H9 (cell line): ENCODE results near the gene PRKAG2. TPM values are rescaled to one million over a fixed set of nuclear protein-coding genes. Genes with fewer than 3 reads are reported as not detected.

Source experiments
- DNase-seq: peaks from one replicate; pipeline ENCODE4 v3.0.0-alpha.2; 2017
- H2AFZ ChIP-seq: one replicate; pipeline ENCODE4 v1.6.1; 2013; ENCODE audit warnings: mild to moderate bottlenecking, low read length, control low read depth, moderate library complexity
- H2AK5ac ChIP-seq: 2 replicates; pipeline ENCODE4 v1.6.1; 2013; ENCODE audit warnings: low read length, control low read depth, mixed read lengths; ENCODE audit not compliant: insufficient read length
- H2BK120ac ChIP-seq: one replicate; pipeline ENCODE4 v1.6.1; 2013; ENCODE audit warnings: low read depth, mild to moderate bottlenecking, low read length, control low read depth, inconsistent platforms; ENCODE audit not compliant: poor library complexity, severe bottlenecking
- H2BK12ac ChIP-seq: 2 replicates; pipeline ENCODE4 v1.6.1; 2013; ENCODE audit warnings: low read length, control low read depth, mixed read lengths, low read depth; ENCODE audit not compliant: insufficient read length
- H2BK15ac ChIP-seq: 2 replicates; pipeline ENCODE4 v1.6.1; 2013; ENCODE audit warnings: low read depth, low read length, control low read depth
- H2BK20ac ChIP-seq: one replicate; pipeline ENCODE4 v1.6.1; 2013; ENCODE audit warnings: low read depth, mild to moderate bottlenecking, low read length, control low read depth, inconsistent platforms; ENCODE audit not compliant: poor library complexity, severe bottlenecking
- H2BK5ac ChIP-seq: 2 replicates; pipeline ENCODE4 v1.6.1; 2013; ENCODE audit warnings: low read length, control low read depth, mixed read lengths; ENCODE audit not compliant: insufficient read length
- H3K14ac ChIP-seq: 2 replicates; pipeline ENCODE4 v1.6.1; 2013; ENCODE audit warnings: low read length, control low read depth; ENCODE audit not compliant: insufficient read depth
- H3K18ac ChIP-seq: 2 replicates; pipeline ENCODE4 v1.6.1; 2013; ENCODE audit warnings: low read depth, mild to moderate bottlenecking, mixed read lengths, low read length, control low read depth; ENCODE audit not compliant: insufficient read length
- H3K23ac ChIP-seq: 2 replicates; pipeline ENCODE4 v1.6.1; 2013; ENCODE audit warnings: low read length, control low read depth, mixed read lengths, low read depth; ENCODE audit not compliant: insufficient read length
- H3K23me2 ChIP-seq: 2 replicates; pipeline ENCODE4 v1.6.1; 2013; ENCODE audit warnings: low read depth, mild to moderate bottlenecking, mixed read lengths, low read length, control low read depth; ENCODE audit not compliant: insufficient read length, poor library complexity, severe bottlenecking
- H3K27ac ChIP-seq: 2 replicates; pipeline ENCODE4 v1.5.1; 2013; ENCODE audit warnings: low read length, control low read depth, mixed read lengths, low read depth; ENCODE audit not compliant: insufficient read length
- H3K27me3 ChIP-seq: 2 replicates; pipeline ENCODE4 v1.6.1; 2013; ENCODE audit warnings: low read length, control low read depth, inconsistent platforms; ENCODE audit not compliant: insufficient read depth
- H3K4ac ChIP-seq: 2 replicates; pipeline ENCODE4 v1.6.1; 2013; ENCODE audit warnings: low read depth, mild to moderate bottlenecking, control low read depth, inconsistent platforms, low read length, moderate library complexity
- H3K4me1 ChIP-seq: 2 replicates; pipeline ENCODE4 v1.6.1; 2013; ENCODE audit warnings: low read length, control low read depth, inconsistent platforms; ENCODE audit not compliant: insufficient read depth
- H3K4me2 ChIP-seq: 2 replicates; pipeline ENCODE4 v1.6.1; 2013; ENCODE audit warnings: low read length, control low read depth, mixed read lengths; ENCODE audit not compliant: insufficient read length, insufficient read depth
- H3K56ac ChIP-seq: 2 replicates; pipeline ENCODE4 v1.6.1; 2013; ENCODE audit warnings: low read depth, mild to moderate bottlenecking, mixed read lengths, low read length, control low read depth; ENCODE audit not compliant: insufficient read length
- H3K79me1 ChIP-seq: 2 replicates; pipeline ENCODE4 v1.6.1; 2013; ENCODE audit warnings: low read depth, mild to moderate bottlenecking, moderate library complexity, low read length, control low read depth, inconsistent platforms; ENCODE audit not compliant: insufficient read depth, poor library complexity, severe bottlenecking
- H3K79me2 ChIP-seq: 2 replicates; pipeline ENCODE4 v1.6.1; 2013; ENCODE audit warnings: low read length, control low read depth, inconsistent platforms; ENCODE audit not compliant: insufficient read depth
- H3K9ac ChIP-seq: 2 replicates; pipeline ENCODE4 v1.6.1; 2013; ENCODE audit warnings: low read length, control low read depth, mixed read lengths; ENCODE audit not compliant: insufficient read length; ENCODE audit errors: extremely low read depth
- H3K9me3 ChIP-seq: one replicate; pipeline ENCODE4 v1.6.1; 2013; ENCODE audit warnings: low read depth, low read length, inconsistent platforms; ENCODE audit not compliant: control insufficient read depth
- H3T11ph ChIP-seq: one replicate; pipeline ENCODE4 v1.6.1; 2013; ENCODE audit warnings: mild to moderate bottlenecking, low read length, control low read depth, inconsistent platforms
- H4K20me1 ChIP-seq: one replicate; pipeline ENCODE4 v1.6.1; 2013; ENCODE audit not compliant: control insufficient read depth, insufficient read length, insufficient read depth
- H4K5ac ChIP-seq: 2 replicates; pipeline ENCODE4 v1.6.1; 2013; ENCODE audit warnings: low read depth, mild to moderate bottlenecking, mixed read lengths, low read length, control low read depth; ENCODE audit not compliant: insufficient read length
- H4K8ac ChIP-seq: replicated peaks from 2 replicates; pipeline ENCODE4 v1.6.1; 2013; ENCODE audit warnings: low read length, control low read depth, mixed read lengths, low read depth; ENCODE audit not compliant: insufficient read length
- H4K91ac ChIP-seq: 2 replicates; pipeline ENCODE4 v1.6.1; 2013; ENCODE audit warnings: low read depth, mild to moderate bottlenecking, moderate library complexity, mixed read lengths, low read length, control low read depth; ENCODE audit not compliant: insufficient read length
- H3K27ac Mint-ChIP-seq, 3 experiments: 2 replicates in 2 of 3; 3 replicates in 1 of 3; pipeline ENCODE4 v1.8.0; 2020 to 2021; ENCODE audit warnings: mixed read lengths in 3 of 3, mild to moderate bottlenecking in 1 of 3, moderate library complexity in 1 of 3
- H3K27me3 Mint-ChIP-seq: 2 replicates; pipeline ENCODE4 v1.8.0; 2021; ENCODE audit warnings: low read depth, mild to moderate bottlenecking, moderate library complexity, mixed read lengths
- H3K36me3 Mint-ChIP-seq, 3 experiments: 2 replicates in 2 of 3; 3 replicates in 1 of 3; pipeline ENCODE4 v1.8.0; 2020 to 2021; ENCODE audit warnings: low read depth in 3 of 3, mixed read lengths in 3 of 3; ENCODE audit not compliant: insufficient read depth in 1 of 3
- H3K4me1 Mint-ChIP-seq, 2 experiments: 2 replicates each; pipeline ENCODE4 v1.8.0; 2020; ENCODE audit warnings: mixed read lengths in 2 of 2
- H3K4me3 Mint-ChIP-seq, 2 experiments: 2 replicates in 1 of 2; 3 replicates in 1 of 2; pipeline ENCODE4 v1.8.0; 2020 to 2021; ENCODE audit warnings: mild to moderate bottlenecking in 2 of 2, mixed read lengths in 2 of 2, moderate library complexity in 1 of 2
- H3K9me3 Mint-ChIP-seq, 2 experiments: 2 replicates in 1 of 2; 3 replicates in 1 of 2; pipeline ENCODE4 v1.8.0; 2020; ENCODE audit warnings: mild to moderate bottlenecking in 2 of 2, mixed read lengths in 2 of 2, moderate library complexity in 1 of 2
- WGBS: extraction: QIAGEN DNeasy Blood & Tissue Kit; methylation state at CpG from one replicate; pipeline ENCODE4 v1.1.7; 2013; ENCODE audit warnings: missing lambda C conversion rate, low lambda C conversion rate, mixed read lengths; ENCODE audit not compliant: insufficient read length; ENCODE audit errors: extremely low coverage; 5-methylcytosine and 5-hydroxymethylcytosine counted together
- total RNA-seq: library from RNA; stranded (reverse); gene quantifications from 2 replicates; pipeline ENCODE4 v1.2.1, GENCODE V29; 2021
- TF ChIP-seq, protein P1 (sequence below): fragments of 200-600 bp; sonication (generic); conservative IDR thresholded peaks from 3 replicates; pipeline ENCODE4 v1.8.0; 2021; ENCODE audit warnings: antibody characterized with exemption, mild to moderate bottlenecking

The PRKAG2 gene
- total RNA-seq, 1 experiment from 2014 or later: 11.8 TPM

DNA sequence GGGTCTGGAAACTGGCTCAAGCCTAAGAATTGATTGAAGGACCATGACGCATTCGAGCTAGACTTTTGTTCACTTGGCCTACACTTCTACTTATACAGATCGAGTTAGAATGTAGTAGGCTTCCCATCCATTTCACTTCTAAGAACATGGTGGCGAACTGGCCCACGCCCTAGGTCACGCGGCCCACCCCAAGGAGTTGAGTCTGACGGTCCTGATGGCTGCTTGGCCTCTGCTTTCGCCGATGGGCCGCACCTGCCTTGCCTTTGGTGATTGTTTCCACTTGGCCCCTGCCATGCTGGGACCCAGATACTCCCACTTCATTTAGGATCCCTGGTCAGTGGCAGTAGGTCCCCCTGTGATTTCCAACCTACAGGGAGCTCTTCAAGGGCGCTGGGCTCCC, 153.6 kb downstream of the PRKAG2 start:
- Histone ChIP-seq H2BK15ac (no peak overlapping the region), H2AFZ (no peak overlapping the region), H3K4me1 (no peaks in the 10 kb centered on the region), H3T11ph (no peak overlapping the region), H2BK20ac (no peak overlapping the region), H2BK120ac (no peak overlapping the region), H4K5ac (no peak overlapping the region), H3K23me2 (no peaks in the 10 kb centered on the region), H3K9ac (no peak overlapping the region), H4K20me1 (no peaks in the 10 kb centered on the region), H3K9me3 (no peaks in the 10 kb centered on the region), H2BK12ac (no peak overlapping the region), H3K18ac (no peak overlapping the region), H3K4me2 (no peak overlapping the region), H3K79me2 (no peaks in the 10 kb centered on the region), H3K79me1 (no peaks in the 10 kb centered on the region), H3K23ac (no peak overlapping the region), H3K27me3 (no peaks in the 10 kb centered on the region), H3K56ac (no peak overlapping the region), H4K8ac (no peak overlapping the region), H3K27ac (no peak overlapping the region), H3K14ac (no peak overlapping the region), H4K91ac (no peak overlapping the region), H2BK5ac (no peak overlapping the region), H3K4ac (no peak overlapping the region), H2AK5ac (no peak overlapping the region)
- TF ChIP-seq, protein P1, sequence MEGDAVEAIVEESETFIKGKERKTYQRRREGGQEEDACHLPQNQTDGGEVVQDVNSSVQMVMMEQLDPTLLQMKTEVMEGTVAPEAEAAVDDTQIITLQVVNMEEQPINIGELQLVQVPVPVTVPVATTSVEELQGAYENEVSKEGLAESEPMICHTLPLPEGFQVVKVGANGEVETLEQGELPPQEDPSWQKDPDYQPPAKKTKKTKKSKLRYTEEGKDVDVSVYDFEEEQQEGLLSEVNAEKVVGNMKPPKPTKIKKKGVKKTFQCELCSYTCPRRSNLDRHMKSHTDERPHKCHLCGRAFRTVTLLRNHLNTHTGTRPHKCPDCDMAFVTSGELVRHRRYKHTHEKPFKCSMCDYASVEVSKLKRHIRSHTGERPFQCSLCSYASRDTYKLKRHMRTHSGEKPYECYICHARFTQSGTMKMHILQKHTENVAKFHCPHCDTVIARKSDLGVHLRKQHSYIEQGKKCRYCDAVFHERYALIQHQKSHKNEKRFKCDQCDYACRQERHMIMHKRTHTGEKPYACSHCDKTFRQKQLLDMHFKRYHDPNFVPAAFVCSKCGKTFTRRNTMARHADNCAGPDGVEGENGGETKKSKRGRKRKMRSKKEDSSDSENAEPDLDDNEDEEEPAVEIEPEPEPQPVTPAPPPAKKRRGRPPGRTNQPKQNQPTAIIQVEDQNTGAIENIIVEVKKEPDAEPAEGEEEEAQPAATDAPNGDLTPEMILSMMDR: no peak
- Mint-ChIP-seq H3K27ac (no peak overlapping the region), H3K9me3 (no peaks in the 10 kb centered on the region), H3K4me1 (peaks cover 4% of the 10 kb centered on the region in 2 experiments; a peak in 2 of 4 replicates), H3K36me3 (no peaks in the 10 kb centered on the region; a peak in 1 of 7 replicates), H3K4me3 (no peak overlapping the region), H3K27me3 (peaks cover 4% of the 10 kb centered on the region)
- no CpG with 5 or more reads among the region's 12 CpGs for WGBS
- no peak for DNase-seq
